Measurements from ENCODE around the gene PATJ. TPM values are rescaled to one million over a fixed set of nuclear protein-coding genes. Genes with fewer than 3 reads are reported as not detected.
"Not testable (repeated sequence)": the region's sequence is repeated elsewhere in the genome, so short reads cannot be mapped to it uniquely, and the experiment has no call there.

The PATJ gene
- total and polyA plus RNA-seq, 2 experiments from 2014 or later: 35.3 to 68.4 TPM

DNA sequence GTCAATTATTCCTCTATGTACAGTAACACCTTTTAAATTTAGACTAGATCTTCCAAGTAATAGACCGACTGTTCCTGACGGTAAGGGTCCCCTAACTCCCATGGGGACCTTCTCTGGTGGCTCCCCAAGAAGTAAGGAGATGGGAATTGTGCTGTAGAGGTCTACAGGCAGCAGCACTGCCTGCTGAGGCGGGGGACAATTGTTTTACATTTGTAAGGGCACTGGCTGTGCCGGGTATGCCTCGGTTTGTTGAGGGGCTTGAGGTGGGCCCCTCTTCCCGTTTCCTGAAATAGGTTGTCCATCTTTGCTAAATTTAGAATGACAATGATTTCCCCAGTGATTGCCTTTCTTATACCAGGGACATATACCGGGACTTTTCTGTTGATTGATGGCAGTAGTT lies 439.3 kb downstream of the PATJ start (continued):
- TF ChIP-seq, protein P1, sequence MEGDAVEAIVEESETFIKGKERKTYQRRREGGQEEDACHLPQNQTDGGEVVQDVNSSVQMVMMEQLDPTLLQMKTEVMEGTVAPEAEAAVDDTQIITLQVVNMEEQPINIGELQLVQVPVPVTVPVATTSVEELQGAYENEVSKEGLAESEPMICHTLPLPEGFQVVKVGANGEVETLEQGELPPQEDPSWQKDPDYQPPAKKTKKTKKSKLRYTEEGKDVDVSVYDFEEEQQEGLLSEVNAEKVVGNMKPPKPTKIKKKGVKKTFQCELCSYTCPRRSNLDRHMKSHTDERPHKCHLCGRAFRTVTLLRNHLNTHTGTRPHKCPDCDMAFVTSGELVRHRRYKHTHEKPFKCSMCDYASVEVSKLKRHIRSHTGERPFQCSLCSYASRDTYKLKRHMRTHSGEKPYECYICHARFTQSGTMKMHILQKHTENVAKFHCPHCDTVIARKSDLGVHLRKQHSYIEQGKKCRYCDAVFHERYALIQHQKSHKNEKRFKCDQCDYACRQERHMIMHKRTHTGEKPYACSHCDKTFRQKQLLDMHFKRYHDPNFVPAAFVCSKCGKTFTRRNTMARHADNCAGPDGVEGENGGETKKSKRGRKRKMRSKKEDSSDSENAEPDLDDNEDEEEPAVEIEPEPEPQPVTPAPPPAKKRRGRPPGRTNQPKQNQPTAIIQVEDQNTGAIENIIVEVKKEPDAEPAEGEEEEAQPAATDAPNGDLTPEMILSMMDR (conservative IDR thresholded peaks at IDR 0.05; ENCODE audit: low read depth in 2 of 2): no peak
- no peak for TF ChIP-seq JUNB (IDR thresholded peaks at IDR 0.05; ENCODE audit: unreplicated experiment)
- TF ChIP-seq CREB1 (CRISPR knock-in tag; IDR thresholded peaks at IDR 0.05; ENCODE audit: low read depth): no peak
- peak; percentile 63 for TF ChIP-seq NANOG (IDR thresholded peaks at IDR 0.05; ENCODE audit: borderline replicate concordance)
- TF ChIP-seq, protein P2, sequence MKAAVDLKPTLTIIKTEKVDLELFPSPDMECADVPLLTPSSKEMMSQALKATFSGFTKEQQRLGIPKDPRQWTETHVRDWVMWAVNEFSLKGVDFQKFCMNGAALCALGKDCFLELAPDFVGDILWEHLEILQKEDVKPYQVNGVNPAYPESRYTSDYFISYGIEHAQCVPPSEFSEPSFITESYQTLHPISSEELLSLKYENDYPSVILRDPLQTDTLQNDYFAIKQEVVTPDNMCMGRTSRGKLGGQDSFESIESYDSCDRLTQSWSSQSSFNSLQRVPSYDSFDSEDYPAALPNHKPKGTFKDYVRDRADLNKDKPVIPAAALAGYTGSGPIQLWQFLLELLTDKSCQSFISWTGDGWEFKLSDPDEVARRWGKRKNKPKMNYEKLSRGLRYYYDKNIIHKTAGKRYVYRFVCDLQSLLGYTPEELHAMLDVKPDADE (IDR thresholded peaks at IDR 0.05): peak; percentile 49; the same call in 1 of the 2 replicates

GRCh38 chr1:62182157-62182556 lies 439.9 kb downstream of the PATJ start:
- H3K36me3 ChIP-seq (ENCODE audit: insufficient read depth); H3K9me2 ChIP-seq (ENCODE audit: insufficient read depth); DNase-seq (ENCODE audit: low spot score); H3F3A ChIP-seq (replicated peaks; ENCODE audit: low read depth); ATAC-seq; H3K27me3 Mint-ChIP-seq (ENCODE audit: insufficient read depth, low read depth, poor library complexity); H4K20me1 ChIP-seq (replicated peaks; ENCODE audit: insufficient read depth); H3K79me2 ChIP-seq (replicated peaks; ENCODE audit: insufficient read depth); H3K27me3 ChIP-seq (ENCODE audit: insufficient read depth); H2AFZ ChIP-seq; H3K36me3 Mint-ChIP-seq (ENCODE audit: low read depth); H3K9me3 Mint-ChIP-seq: not testable (repeated sequence)
- H3K4me1 ChIP-seq (ENCODE audit: insufficient read depth): peaks cover 62% of the 10 kb centered on the region
- H3K27ac ChIP-seq (ENCODE audit: low read depth): peak overlapping the region; percentile 96
- peak overlapping the region; percentile 79 for H3K27ac Mint-ChIP-seq
- peak overlapping the region; percentile 65 for H3K4me2 ChIP-seq
- H3K4me3 Mint-ChIP-seq: peak overlapping the region; percentile 62
- peak overlapping the region; percentile 33 for H3K4me3 ChIP-seq
- H3K4me1 Mint-ChIP-seq: peaks cover 72% of the 10 kb centered on the region

DNA sequence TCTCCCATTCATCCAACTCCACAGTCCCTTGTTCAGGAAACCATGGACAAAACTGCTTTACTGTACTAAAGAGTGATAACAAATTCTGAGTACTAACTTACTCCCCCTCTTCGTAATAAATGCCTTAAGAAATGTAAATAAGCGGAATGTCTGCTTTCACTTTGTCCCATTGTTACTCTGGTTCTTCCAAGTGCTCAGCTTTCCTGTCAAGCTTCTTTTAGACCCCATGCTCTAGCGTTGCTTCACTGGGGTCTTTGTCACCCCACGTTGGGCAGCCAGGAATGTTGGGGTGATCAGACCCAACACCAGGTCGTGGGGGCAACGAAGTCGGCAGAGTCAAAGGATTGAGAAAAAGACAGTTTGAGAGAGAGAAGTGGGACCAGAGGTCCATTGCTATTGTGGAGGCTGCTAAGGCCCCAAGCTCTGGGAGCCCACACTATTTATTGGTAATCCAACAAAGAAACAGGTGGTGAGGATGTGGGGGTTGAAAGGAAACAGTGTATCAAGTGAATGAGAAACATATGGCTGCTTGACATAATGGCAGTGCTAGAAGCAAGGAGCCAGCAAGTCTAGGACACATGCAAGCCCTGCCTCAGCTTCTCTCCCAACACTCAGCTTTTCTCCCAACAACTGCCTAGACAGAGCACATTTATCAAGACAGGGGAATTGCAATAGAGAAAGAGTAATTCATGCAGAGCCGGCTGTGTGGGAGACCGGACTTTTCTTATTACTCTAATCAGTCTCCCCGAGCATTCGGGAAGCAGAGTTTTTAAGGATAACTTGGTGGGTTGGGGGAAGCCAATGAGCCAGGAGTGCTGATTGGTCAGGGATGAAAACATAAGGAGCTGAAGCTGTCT lies 441.1 kb downstream of the PATJ start:
- not testable (repeated sequence) for H3K36me3 Mint-ChIP-seq (ENCODE audit: low read depth); H3K27me3 Mint-ChIP-seq (ENCODE audit: insufficient read depth, low read depth, poor library complexity); H3K79me2 ChIP-seq (replicated peaks; ENCODE audit: insufficient read depth); H3F3A ChIP-seq (replicated peaks; ENCODE audit: low read depth); H4K20me1 ChIP-seq (replicated peaks; ENCODE audit: insufficient read depth); H3K27me3 ChIP-seq (ENCODE audit: insufficient read depth); H3K9me3 Mint-ChIP-seq; H2AFZ ChIP-seq; H3K9me2 ChIP-seq (ENCODE audit: insufficient read depth); H3K36me3 ChIP-seq (ENCODE audit: insufficient read depth)
- peak; percentile 64 for DNase-seq (ENCODE audit: low spot score)
- Mint-ChIP-seq H3K4me1 (peaks cover 60% of the 10 kb centered on the region), H3K27ac (peak overlapping the region; percentile 79), H3K4me3 (peak overlapping the region; percentile 36)
- Histone ChIP-seq H3K4me2 (peak overlapping the region; percentile 65), H3K27ac (ENCODE audit: low read depth) (peak overlapping the region; percentile 96), H3K4me3 (peak overlapping the region; percentile 33), H3K4me1 (ENCODE audit: insufficient read depth) (peaks cover 51% of the 10 kb centered on the region)
- ATAC-seq: peak; percentile 65
